ENCODE results near the gene RENBP. TPM values are rescaled to one million over a fixed set of nuclear protein-coding genes. Genes with fewer than 3 reads are reported as not detected.

The RENBP gene
- polyA plus RNA-seq, 1 experiment, result 0.16 TPM

DNA sequence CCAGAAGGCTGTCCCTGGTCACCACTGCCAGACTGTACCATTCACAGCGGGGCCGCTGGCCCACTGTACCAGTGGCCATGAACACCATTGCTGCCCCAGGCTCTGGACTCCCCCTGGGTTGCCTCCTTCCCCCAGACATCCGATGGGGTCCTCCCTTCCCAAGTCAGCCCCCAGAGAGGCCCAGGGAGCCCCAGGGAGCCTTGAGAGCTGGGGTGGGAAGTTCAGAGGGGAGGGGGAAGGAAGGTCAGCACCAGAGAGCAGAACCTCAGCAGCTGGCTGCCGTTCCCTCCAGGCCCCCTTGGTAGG lies 17.9 kb downstream of the RENBP start:
- Histone ChIP-seq H3K27ac (ENCODE audit: low read depth, low read length) (no peak overlapping the region), H3K9me3 (ENCODE audit: control insufficient read depth, insufficient read depth, low read length) (no peaks in the 10 kb centered on the region), H3K27me3 (ENCODE audit: control insufficient read depth, insufficient read depth, low read length) (peaks cover 2% of the 10 kb centered on the region), H3K4me3 (ENCODE audit: low read depth, low read length) (no peak overlapping the region)
- POLR2A ChIA-PET, result no interaction called here
- CTCF ChIA-PET, result interaction anchor here (1.0 kb wide), 1 partner anchor 20 kb away, joined by 6 read pairs; no protein-coding TSS in a partner anchor
- DNase-seq (ENCODE audit: low read depth, low spot score), result no peak
- TF ChIP-seq, protein P1, sequence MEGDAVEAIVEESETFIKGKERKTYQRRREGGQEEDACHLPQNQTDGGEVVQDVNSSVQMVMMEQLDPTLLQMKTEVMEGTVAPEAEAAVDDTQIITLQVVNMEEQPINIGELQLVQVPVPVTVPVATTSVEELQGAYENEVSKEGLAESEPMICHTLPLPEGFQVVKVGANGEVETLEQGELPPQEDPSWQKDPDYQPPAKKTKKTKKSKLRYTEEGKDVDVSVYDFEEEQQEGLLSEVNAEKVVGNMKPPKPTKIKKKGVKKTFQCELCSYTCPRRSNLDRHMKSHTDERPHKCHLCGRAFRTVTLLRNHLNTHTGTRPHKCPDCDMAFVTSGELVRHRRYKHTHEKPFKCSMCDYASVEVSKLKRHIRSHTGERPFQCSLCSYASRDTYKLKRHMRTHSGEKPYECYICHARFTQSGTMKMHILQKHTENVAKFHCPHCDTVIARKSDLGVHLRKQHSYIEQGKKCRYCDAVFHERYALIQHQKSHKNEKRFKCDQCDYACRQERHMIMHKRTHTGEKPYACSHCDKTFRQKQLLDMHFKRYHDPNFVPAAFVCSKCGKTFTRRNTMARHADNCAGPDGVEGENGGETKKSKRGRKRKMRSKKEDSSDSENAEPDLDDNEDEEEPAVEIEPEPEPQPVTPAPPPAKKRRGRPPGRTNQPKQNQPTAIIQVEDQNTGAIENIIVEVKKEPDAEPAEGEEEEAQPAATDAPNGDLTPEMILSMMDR (IDR thresholded peaks at IDR 0.05; ENCODE audit: low read depth, low read length), result no peak

DNA sequence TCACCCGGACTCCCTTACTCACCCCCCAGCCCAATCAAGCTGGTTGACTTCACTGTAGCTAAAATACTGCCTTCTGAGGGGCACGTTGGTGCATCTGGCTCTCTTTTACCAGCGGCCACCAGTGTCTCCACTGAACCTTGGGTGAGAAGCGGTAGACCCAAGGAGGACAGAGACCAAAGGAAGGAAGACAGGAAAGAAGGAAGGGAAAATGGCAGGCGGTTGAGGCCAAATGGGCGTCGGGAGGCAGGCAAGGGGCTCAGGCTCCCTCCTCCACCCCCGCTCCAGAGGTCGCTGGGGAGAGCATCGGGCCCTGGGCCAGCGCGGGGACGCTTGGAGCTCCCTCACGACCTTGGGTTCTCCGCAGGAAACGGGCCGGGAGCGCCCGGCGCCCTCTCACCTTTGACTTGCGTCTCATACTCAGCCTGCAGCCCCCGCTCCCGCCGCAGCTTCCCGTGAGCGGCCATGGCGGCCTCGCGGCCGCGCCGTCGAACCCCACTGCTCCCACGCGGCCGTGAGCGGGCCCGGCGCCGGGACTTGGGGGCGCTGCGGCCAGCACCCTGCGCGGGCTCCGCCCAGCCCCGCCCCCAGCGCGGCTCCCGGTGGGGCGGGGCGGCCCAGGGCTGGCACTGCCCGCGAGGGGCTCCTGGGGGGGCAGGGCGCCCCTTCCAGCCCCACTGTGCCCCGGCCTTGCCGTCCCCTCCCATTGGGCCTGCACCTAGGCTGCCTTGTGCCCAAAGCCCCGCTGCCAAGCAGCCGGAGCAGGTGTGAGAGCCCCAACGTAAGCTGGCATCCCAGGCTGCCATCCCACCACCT lies 18.5 kb downstream of the RENBP start, which contains the start of gene ARHGAP4:
TSS of gene ARHGAP4 (minus strand) at position 526 of the 813 bp plus-strand sequence. CDS start at position 464, 62 bp downstream.
- Histone ChIP-seq H3K9me3 (ENCODE audit: control insufficient read depth, insufficient read depth, low read length) (no peaks in the 10 kb centered on the region), H3K27ac (ENCODE audit: low read depth, low read length) (no peak within 1 kb of the TSS), H3K27me3 (ENCODE audit: control insufficient read depth, insufficient read depth, low read length) (peaks cover 2% of the 10 kb centered on the region), H3K4me3 (ENCODE audit: low read depth, low read length) (peak within 1 kb of the TSS; percentile 62)
- no peak for DNase-seq (ENCODE audit: low read depth, low spot score)
- ChIA-PET POLR2A (no interaction called here), CTCF (interaction anchor here (1.0 kb wide), 2 partner anchors 21 to 132 kb away, joined by 3 to 6 read pairs; partner anchors contain the start of genes IDH3G and SSR4)
- TF ChIP-seq, protein P1 (IDR thresholded peaks at IDR 0.05; ENCODE audit: low read depth, low read length), result no peak

DNA sequence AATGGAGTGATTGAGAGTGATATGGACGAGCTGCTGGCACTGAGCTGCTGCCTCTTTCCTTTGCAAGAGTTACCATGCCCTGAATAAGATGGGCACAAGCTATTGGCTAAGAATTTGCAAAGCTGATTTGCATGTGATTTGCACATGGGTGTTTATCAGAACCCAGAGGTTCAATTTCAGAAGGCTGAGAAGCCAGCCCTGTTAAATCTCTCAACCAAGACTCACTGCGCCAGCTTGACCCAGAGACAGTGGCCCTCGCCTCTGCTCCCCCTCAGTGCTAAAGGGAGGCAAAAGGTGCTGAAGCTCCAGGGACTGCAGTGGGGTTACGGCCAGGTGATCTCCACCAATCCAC lies 19.1 kb downstream of the RENBP start:
- Histone ChIP-seq H3K27ac (ENCODE audit: low read depth, low read length) (no peak overlapping the region), H3K4me3 (ENCODE audit: low read depth, low read length) (no peak overlapping the region), H3K9me3 (ENCODE audit: control insufficient read depth, insufficient read depth, low read length) (no peaks in the 10 kb centered on the region), H3K27me3 (ENCODE audit: control insufficient read depth, insufficient read depth, low read length) (peaks cover 2% of the 10 kb centered on the region)
- DNase-seq (ENCODE audit: low read depth, low spot score), result no peak
- CTCF ChIA-PET, result interaction anchor here (1.0 to 1.4 kb wide), 2 partner anchors 21 to 132 kb away, joined by 3 to 14 read pairs; partner anchors contain the start of genes IDH3G and SSR4
- TF ChIP-seq, protein P1 (IDR thresholded peaks at IDR 0.05; ENCODE audit: low read depth, low read length), result no peak
- POLR2A ChIA-PET, result no interaction called here

- no peak for DNase-seq (ENCODE audit: low read depth, low spot score)
Observed at GRCh38 chrX:153924149-153924861, 20.1 kb downstream of the RENBP start.

More at GRCh38 chrX:153924149-153924861, 20.1 kb downstream of the RENBP start:
- ChIA-PET CTCF (interaction anchor here (1.4 kb wide), 1 partner anchor 22 kb away, joined by 14 read pairs; no protein-coding TSS in a partner anchor), POLR2A (no interaction called here)
- H3K9me3 ChIP-seq (ENCODE audit: control insufficient read depth, insufficient read depth, low read length), result no peaks in the 10 kb centered on the region
- H3K27ac ChIP-seq (ENCODE audit: low read depth, low read length), result no peak overlapping the region
- H3K27me3 ChIP-seq (ENCODE audit: control insufficient read depth, insufficient read depth, low read length), result peaks cover 2% of the 10 kb centered on the region
- TF ChIP-seq, protein P1 (IDR thresholded peaks at IDR 0.05; ENCODE audit: low read depth, low read length), result peak; percentile 30
- H3K4me3 ChIP-seq (ENCODE audit: low read depth, low read length), result no peak overlapping the region

Data from AG04450 (cell line).